ENCODE data around the gene MYMX.

DNA sequence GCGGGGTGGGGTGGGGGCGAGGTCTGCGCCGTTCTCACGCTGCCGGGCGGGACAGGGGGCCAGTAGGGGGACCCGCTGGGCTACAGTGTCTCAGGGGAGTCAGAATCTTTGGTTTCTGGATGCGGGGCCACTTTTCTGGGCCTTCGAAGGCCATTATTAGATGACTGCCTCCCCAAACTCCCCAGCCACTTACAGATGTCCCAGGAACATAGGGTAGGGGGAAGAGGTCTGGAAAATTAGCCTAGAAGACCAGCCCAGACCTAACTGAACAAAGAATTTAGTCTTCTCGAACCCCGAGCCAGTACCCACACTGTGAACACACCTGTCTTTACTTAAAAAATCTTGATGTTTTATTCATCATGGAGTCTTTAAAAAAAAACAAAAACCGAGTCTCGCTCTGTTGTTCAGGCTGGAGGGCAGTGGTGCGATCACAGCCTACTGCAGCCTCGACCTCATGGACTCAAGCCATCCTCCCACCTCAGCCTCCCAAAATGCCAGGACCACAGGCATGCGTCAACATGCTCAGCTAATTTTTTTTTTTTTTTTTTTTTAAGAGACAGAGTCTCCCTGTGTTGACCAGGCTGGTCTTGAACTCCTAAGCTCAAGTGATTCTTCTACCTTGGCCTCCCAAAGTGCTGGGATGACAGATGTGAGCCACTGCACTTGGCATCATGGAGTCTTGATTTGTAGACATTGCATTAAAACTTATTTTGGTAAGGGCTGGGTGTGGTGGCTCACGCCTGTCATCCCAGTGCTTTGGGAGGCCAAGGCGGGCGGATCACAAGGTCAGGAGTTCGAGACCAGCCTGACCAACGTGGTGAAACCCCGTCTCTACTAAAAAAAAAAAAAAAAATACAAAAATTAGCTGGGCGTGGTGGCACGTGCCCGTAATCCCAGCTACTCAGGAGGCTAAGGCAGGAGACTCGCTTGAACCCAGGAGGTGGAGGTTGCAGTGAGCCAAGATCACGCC lies 3.4 kb downstream of the MYMX start:
- TF ChIP-seq POLR2AphosphoS5 (IDR thresholded peaks at IDR 0.05) = no peak
- TF ChIP-seq, protein P1, sequence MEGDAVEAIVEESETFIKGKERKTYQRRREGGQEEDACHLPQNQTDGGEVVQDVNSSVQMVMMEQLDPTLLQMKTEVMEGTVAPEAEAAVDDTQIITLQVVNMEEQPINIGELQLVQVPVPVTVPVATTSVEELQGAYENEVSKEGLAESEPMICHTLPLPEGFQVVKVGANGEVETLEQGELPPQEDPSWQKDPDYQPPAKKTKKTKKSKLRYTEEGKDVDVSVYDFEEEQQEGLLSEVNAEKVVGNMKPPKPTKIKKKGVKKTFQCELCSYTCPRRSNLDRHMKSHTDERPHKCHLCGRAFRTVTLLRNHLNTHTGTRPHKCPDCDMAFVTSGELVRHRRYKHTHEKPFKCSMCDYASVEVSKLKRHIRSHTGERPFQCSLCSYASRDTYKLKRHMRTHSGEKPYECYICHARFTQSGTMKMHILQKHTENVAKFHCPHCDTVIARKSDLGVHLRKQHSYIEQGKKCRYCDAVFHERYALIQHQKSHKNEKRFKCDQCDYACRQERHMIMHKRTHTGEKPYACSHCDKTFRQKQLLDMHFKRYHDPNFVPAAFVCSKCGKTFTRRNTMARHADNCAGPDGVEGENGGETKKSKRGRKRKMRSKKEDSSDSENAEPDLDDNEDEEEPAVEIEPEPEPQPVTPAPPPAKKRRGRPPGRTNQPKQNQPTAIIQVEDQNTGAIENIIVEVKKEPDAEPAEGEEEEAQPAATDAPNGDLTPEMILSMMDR (IDR thresholded peaks at IDR 0.05) = no peak
- no peak for TF ChIP-seq POLR2A (IDR thresholded peaks at IDR 0.05)
